DMS79 (cell line): ENCODE data around the gene STK33.
A peak's percentile ranks its signal among the peaks of the same experiment; 100 is the strongest.
"Not testable (repeated sequence)": the region's sequence is repeated elsewhere in the genome, so short reads cannot be mapped to it uniquely, and the experiment has no call there.

Experiments
- DNase-seq: peaks from one replicate; lab custom pipeline; 2025; lab: John Stamatoyannopoulos, UW

The STK33 gene

DNA sequence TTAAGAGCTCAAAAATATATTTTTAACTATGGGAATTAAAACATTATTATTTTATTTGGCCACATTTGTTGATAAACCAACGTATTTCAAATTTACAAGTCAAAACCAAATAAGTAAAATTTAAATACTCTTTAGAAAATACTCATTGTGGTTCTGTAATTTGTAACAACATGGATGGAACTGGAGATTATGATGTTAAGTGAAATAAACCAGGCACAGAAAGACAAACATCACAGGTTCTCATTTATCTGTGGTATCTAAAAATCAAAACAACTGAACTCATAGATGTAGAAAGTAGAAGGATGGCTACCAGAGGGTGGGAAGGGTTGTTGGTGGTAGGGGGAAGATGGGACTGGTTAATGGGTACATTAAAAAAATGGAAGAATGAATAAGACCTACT, 50.8 kb downstream of the STK33 start:
- no peak for DNase-seq

DNA sequence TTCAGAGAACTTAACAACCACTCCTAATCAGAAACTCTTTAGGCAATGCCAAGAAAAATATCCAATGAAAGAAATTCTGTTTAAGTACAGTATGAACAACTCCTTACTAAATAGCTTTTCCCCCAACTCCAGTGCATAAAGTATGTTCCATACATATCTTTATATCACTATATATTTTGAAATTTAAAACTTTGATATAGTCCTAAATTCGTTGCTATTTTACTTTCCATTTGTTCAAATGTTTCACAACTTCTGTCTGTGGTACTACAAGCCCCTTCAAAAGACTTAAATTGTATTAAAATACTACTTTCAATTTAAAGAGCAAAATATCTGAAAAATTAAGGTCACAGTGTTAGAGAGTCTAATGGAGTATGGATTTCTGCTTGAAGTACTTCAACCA, 52.6 kb downstream of the STK33 start:
- DNase-seq: no peak

DNA sequence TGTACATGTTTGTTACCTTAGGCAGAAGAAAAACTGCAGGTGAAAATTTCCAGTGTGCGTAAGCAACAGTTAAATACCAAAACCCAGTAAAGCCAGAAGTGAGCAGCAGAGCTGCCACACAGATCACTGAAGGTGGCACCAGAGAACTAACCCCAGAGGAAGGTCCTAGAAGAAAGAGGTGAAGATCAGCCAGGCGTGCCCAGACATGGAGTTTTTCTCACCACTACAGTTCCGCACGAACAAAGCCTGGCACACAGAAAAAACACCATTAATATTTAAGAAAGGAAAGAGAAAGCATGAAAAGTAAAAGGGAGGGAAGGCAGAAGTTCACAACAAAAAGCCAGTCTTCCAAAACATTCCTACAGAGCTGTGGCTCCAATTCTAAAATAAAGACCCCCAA, 60.7 kb downstream of the STK33 start:
- DNase-seq: peak; percentile 54

DNA sequence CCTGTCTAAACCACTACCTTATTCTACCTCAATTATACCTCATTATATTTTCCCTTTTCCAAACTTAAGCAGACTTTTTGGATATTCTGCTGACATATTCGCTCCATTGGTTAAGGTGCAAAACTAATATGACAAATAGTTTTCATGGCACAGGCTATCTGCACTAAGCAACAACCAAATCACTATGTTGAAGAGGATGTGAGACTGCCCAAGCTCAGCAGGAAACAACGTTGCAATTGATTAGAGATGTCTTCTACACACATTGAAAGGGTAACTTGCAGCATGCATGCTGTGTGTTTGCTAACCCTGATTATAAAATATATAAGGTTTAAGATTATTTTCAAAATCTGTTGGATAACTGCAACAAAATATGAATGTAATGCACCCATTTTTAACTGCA, 61.6 kb downstream of the STK33 start:
- DNase-seq: no peak

DNA sequence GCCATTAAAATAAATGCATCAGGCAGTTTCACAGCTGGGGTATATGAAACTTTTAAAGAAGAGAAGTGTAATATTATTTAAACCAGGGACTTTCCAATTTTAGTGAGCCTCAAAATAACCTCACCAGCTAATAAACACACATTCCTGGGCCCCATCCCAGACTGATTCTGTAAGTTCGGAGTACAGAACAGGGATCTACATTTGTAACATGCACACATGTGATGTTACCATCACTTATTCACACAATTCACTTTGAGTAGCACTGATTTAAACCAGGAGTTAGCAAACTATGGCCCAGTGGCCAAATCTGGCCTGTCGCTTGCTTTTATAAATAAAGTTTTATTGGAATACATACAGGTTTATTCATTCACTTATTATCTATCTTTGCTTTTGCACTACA, 62.0 kb downstream of the STK33 start:
- DNase-seq: no peak

DNA sequence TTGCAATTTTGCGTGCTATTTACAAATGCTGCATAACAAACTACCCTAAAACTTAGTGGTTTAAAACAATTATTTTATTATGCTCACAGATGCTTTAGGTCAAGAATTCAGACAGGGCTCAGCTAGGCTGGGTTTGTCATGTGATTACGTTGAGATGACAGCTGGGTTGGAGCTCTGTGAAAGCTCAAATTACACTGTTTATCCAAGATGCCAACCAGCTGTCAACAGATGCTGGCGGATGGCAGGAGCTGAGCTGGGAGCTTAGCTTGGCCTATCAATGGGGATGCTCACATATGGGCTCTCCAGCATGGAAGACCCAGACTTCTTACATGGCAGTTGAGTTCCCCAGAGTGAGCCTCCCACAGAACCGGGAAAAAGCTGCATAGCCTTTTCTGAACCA, 62.7 kb downstream of the STK33 start:
- peak; percentile 52 for DNase-seq

DNA sequence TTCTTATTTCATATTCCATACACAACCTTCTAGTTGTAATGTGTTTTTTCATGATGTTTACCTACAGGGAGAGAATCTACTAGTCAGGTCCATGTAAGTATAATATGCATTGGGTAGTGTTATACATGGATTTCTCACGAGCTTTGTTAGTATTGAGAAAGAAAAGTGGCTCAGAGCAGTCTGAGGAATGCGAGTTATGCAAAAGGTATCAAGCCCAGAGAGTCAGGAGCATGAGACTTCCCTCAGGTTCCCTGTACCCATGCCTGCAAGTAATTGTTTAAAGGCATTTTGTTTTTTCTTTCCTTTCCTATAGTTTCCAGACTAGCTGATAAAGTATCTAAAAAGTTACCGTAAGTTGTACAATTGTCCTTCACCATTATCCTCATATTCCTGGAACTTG, 66.1 kb downstream of the STK33 start:
- no peak for DNase-seq

DNA sequence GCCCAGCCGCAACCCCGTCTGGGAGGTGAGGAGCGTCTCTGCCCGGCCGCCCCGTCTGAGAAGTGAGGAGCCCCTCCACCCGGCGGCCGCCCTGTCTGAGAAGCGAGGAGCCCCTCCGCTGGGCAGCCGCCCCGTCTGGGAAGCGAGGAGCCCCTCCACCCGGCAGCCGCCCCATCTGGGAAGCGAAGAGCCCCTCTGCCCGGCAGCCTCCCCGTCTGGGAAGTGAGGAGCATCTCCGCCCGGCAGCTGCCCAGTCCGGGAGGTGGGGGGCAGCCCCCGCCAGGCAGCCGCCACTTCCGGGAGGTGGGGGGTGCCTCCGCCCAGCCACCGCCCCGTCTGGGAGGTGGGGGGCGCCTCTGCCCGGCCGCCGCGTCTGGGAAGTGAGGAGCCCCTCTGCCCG, 70.6 kb downstream of the STK33 start:
- DNase-seq: no peak

DNA sequence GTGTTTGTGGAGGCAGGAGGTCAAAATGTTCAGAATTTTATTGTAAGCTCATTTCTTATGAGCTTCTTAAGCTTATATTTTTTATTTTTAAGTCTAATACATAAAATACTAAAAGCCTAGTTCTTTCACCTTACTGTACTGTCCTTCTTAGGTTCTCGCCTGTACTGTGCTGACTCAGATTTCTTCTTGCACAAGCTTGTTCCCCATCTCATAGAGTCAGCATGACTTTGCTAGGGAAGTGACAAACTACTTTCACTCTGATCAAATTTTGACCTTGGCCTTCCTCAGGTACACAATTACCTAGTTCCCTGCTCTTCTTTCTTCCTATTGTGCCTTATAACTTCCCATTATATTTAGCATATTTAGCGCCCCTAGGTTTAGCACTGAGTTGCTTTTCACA, 81.5 kb downstream of the STK33 start:
- no peak for DNase-seq

DNA sequence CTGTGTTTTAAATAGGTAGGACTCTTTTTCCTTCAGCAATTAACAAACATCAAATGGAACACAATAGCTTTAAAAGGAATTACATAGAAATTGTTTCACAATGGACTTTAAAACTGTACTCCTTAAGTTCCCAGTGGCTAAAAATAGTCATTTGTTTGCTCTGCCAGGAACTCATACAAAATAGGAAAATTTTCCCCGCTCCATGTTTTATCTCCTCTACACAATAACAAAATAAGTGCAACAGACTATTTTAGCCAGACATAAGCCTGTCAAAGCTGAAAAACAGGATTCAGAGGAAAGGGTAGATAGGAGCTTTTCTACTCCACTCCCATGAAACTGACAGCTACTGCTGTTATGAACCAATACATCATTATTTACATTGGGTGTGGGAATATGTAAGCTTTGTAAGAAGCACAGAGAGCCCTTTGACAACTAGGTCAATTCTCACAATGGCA, 90.1 kb downstream of the STK33 start:
- DNase-seq: no peak

DNA sequence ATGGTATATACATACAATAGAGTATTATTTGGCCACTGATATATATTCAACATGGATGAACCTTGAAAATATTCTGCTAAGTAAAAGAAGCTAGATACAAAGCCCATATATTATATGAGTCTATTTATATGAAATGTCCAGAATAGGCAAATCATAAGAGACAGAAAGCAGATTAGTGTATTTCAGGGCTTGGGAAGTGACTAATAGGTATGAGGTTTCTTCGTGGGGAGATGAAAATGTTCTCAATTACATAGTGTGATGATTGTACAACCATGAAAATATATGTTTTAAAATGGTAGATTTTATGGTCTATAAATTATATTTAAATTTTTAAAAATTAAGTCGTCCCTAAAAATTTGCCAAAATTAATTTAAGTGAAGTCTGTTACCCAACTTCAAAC, 92.2 kb downstream of the STK33 start:
- no peak for DNase-seq

DNA sequence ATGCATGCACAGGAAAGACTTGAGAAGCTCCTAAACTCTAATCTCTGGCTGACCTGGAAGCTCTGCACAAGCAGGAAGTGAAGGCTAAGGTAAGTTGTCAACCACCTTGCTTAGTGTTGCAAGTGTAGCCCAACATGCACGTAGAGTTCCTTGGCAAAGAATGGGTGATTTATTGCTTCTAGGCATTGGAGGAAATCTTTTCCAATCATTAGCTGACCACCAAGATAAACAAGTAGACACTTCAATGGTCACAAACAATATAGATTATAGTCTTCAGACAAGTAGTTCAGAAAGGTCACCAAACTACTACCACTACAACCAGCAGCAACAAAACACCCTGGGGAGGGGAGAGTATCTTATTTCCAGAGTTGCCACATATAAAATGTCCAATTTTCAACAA, 105.6 kb downstream of the STK33 start:
- DNase-seq: no peak

DNA sequence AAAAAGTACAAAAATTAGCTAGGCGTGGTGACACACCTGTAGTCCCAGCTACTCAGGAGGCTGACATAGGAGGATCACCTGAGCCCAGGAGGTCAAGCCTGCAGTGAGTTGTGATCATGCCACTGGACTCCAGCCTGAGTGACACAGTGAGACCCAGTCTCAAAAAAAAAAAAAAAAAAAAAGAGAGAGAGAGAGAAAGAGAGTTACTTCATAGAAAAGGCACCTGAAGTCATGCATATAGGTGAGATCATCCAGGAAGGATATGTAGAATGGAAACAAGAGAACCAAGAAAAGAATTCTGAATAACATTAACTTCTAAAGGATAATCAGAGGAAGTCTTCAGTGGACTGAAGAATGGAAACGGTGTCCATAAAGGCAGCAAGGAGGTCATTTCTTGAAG, 106.8 kb downstream of the STK33 start:
- DNase-seq: no peak

DNA sequence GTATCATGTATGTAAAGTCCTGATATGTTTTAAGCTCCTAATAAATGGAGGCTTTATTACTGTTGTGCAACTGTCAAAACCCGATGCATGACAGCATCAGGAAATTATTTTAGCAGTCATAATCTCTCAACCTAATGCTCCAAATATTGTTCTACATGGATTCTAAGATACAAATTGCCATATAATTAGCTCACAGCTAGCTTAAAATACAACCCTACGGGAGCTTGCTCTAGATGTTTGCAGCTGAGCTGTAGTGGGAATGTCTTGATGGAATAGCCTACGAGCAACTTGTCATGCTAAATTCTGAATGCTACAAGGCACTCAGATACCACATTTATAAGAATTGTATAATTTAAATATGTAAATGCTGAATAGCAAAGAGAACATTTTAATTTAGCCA, 109.8 kb downstream of the STK33 start:
- no peak for DNase-seq

DNA sequence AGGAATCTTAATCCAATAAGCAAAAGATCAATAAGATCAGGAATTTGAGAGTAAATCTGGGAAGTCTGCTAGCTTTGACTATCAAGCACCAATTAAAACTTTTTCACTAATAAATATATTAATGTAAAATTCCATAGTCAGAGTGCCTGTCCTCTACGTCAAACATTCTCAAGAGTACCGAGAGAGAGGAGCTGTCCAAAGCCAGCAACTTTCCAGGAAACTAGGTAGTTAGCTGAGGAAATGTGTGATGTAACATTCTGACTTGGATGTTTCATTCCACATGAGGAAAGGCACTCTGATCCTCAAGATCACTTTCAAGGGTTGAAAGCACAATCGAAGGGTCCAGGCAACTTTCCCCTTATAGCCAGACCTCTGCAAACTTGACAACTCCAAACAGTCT, 113.2 kb downstream of the STK33 start:
- no peak for DNase-seq

DNA sequence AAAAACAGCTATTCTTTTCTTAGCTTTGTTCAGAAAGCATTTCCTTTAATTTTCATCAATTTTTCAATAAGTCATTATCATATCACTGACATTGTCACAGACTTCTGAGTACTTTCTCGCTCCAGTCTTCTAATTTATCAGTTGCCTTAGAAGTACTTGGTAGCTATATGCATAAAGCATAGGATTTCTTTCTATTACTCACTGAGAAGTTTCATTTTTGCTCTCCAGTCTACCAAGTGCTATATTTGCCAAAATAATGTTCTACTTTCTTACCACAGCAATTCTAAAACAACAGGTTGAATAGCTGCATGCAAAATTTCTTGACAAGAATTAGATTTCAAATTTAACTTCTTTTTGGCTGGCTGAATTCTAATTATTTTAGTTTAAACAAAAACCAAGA, 116.3 kb downstream of the STK33 start:
- no peak for DNase-seq

DNA sequence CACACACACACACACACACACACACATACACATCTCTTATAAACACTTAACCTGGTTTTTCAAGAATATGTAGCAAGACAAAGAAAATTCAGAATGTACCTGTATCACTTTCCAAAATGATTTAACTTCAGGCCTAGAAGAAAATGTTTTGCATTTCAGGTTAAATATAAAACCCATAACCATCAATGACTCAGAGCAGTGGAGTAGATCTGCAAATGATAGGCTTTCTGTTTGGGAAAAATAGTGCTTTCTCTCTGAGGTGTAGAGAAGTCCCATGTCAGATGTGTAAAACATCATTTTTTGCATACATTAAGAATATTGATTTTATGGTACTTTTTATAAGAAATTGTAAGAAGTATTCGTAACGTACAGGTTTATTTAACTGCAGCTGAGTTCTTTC, 116.9 kb downstream of the STK33 start:
- DNase-seq: no peak

DNA sequence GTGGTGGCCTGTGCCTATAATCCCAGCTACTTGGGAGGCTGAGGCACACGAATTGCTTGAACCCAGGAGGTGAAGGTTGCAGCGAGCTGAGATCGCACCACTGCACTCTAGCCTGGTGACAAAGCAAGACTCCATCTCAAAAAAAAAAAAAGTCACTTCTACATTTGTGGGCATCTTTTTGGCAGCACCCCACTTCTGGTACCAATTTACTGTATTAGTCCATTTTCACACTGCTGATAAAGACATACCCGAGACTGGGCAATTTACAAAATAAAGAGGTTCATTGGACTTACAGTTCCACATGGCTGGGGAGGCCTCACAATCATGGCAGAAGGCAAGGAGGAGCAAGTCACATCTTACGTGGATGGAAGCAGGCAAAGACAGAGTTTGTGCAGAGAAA, 126.2 kb downstream of the STK33 start:
- DNase-seq: not testable (repeated sequence)

DNA sequence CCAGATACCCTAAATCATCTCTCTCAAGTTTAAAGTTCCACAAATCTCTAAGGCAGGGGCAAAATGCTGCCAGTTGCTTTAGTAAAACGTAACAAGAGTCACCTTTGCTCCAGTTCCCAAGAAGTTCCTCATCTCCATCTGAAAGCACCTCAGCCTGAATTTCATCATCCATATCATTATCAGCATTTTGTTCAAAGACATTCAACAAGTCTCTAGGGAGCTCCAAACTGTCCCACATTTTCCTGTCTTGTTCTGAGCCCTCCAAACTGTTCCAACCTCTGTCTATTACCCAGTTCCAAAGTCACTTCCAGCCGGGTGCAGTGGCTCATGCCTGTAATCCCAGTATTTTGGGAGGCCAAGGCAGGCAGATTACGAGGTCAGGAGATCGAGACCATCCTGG, 126.7 kb downstream of the STK33 start:
- DNase-seq: not testable (repeated sequence)

DNA sequence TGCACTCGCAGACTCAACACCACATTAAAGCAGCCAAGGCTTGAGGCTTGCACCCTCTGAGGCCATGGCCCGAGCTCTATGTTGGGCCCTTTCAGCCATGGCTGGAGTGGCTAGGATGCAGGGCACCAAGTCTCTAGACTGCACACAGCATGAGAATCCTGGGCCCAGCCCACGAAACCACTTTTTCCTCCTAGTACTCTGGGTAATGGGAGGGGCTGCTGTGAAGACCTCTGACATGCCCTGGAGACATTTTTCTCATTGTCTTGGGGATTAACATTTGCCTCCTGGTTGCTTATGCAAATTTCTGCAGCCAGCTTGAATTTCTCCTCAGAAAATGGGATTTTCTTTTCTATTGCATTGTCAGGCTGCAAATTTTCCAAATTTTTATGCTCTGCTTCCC, 127.1 kb downstream of the STK33 start:
- DNase-seq: not testable (repeated sequence)

DNA sequence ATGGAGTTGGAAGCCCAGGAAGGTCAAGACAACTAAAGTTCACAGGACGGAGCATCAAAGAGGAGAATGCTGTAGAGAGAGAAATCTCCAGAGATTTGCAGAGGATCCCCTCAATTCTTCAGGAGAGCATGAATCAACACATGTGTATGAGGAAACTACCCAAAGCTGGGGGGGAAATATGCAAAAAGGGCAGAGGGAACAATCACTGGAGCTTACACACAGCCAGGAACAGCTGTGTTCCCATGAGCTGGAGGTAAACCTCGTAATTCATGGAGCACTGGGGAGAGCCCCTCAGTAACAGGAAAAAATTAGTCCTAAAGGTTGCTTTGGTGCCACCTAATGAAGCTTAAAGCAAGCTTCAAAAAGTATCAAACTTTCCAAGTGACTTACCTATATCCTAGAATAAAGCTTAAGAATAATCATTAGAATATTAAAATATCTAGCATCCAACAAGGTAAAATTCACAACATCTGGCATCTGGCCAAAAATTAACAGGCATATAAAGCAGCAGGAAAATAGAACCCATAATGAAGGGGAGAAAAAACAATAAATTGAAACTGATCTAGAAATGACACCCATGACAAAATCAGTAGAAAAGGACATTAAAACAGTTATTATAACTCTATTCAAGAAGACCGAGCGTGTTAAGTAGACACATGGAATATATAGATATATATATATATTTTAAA, 134.2 kb downstream of the STK33 start:
- no peak for DNase-seq

DNA sequence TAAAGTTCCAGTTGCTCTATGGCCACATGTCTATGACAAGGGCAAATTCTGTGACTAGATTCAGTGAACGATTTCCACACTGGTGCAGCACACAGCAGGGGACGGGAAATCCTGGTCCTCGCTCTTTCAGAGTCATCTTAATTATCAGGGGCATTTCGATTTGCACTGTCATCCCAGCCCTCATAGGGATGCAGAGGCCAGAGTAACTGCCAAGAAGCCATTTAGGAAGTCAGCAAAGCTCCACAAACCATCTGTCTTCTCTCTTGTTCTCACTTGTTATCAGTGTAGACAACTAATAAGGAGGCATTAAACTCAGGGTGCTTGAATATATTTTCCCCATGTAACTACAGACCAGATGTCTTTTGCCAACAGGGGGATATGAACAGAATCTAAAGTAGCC, 151.7 kb downstream of the STK33 start:
- no peak for DNase-seq

DNA sequence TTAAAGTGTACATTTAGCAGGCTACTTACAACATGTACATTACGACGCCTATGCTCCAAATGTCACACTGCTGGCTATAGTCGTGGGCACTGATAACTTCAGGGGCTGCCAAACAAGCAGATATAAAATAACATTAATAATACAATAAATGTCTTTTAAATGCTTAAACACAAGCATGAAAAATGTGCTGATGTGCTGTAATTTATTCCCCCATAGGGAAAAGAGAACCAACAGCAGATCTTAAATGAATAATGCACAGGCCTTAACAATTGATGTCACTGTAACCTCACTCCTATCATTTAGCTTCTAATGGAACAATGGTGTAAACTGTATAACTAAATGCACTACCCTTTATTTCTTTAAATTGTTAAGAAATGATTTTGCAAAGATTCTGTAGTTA, 153.4 kb downstream of the STK33 start:
- no peak for DNase-seq

DNA sequence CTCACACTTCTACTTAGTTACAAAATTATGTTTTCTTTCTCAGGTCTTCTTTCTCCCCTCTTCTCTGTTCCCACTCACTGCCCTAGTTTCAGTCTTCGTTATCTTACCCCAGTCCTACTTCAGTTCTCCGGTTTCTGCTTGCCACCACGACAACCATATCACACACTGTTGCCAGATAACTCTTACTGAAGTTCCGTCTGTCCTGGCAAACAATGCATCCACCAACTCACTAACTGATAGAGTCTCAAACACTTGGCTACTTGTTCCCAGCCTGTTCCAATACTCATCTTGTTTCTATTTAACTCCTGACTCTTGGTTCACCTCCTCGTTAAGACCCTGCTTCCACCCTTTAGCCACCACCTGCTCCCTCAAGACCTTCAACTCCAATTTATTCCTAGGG, 164.5 kb downstream of the STK33 start:
- DNase-seq: no peak

DNA sequence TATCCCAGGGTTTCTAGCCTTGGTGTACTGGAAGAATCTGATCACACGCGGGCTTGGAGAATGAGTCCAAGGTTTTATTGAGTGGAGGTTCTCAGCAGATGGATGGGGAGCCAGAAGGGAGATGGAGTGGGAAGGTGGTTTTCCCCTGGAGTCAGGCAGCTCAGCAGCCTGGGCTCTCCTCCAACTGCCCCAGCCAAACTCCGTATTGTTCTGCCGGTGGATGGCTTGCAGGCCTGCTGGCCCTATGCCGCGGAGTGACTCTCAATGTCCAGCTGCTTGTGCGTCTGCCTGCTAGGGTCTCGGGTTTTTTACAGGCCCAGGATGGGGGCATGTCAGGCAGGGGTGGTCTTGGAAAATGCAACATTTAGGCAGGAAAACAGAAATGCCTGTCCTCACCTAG, 168.0 kb downstream of the STK33 start:
- no peak for DNase-seq
